Fibroblast of upper back skin (primary cell): ENCODE data around the gene CAT.
A peak's percentile ranks its signal among the peaks of the same experiment; 100 is the strongest.

Experiments used
- DNase-seq: peaks from one replicate; pipeline ENCODE4 v3.0.0-alpha.2; 2013

CAT gene

GRCh38 chr11:34425867-34426266, 12.9 kb upstream of the CAT start:
- peak; percentile 80 for DNase-seq

GRCh38 chr11:34426766-34427185, 12.0 kb upstream of the CAT start:
- peak; percentile 95 for DNase-seq

- peak; percentile 95 for DNase-seq
Observed at GRCh38 chr11:34427186-34427805, 11.4 kb upstream of the CAT start.

GRCh38 chr11:34431979-34432378, 6.8 kb upstream of the CAT start:
- no peak for DNase-seq

GRCh38 chr11:34432822-34433221, 5.9 kb upstream of the CAT start:
- no peak for DNase-seq

GRCh38 chr11:34433899-34434298, 4.8 kb upstream of the CAT start:
- DNase-seq, result no peak

GRCh38 chr11:34437224-34438125, 1.3 kb upstream of the CAT start:
- DNase-seq, result no peak

GRCh38 chr11:34439610-34440198, 970 bp downstream of the CAT start:
- DNase-seq, result no peak

- DNase-seq, result no peak
Observed at GRCh38 chr11:34441814-34442213, 3.1 kb downstream of the CAT start.

GRCh38 chr11:34443136-34443535, 4.4 kb downstream of the CAT start:
- DNase-seq, result no peak

- no peak for DNase-seq
Observed at GRCh38 chr11:34444428-34444827, 5.7 kb downstream of the CAT start.

GRCh38 chr11:34445956-34446355, 7.2 kb downstream of the CAT start:
- no peak for DNase-seq

GRCh38 chr11:34446386-34446785, 7.7 kb downstream of the CAT start:
- DNase-seq, result no peak

- DNase-seq, result no peak
Observed at GRCh38 chr11:34447044-34447443, 8.3 kb downstream of the CAT start.

GRCh38 chr11:34448223-34448994, 9.7 kb downstream of the CAT start:
- DNase-seq, result no peak

- DNase-seq, result peak; percentile 9
Observed at GRCh38 chr11:34449013-34449412, 10.3 kb downstream of the CAT start.

- no peak for DNase-seq
Observed at GRCh38 chr11:34451053-34451452, 12.3 kb downstream of the CAT start.

- DNase-seq, result no peak
Observed at GRCh38 chr11:34454308-34455032, 15.7 kb downstream of the CAT start.

- no peak for DNase-seq
Observed at GRCh38 chr11:34457607-34458006, 18.9 kb downstream of the CAT start.

GRCh38 chr11:34458525-34458924, 19.8 kb downstream of the CAT start:
- no peak for DNase-seq

GRCh38 chr11:34459507-34460162, 20.9 kb downstream of the CAT start:
- no peak for DNase-seq

GRCh38 chr11:34460278-34460677, 21.5 kb downstream of the CAT start:
- DNase-seq, result no peak
